HG02571 (cell line): ENCODE data around the gene ZNF763.
"Not testable (repeated sequence)": the region's sequence is repeated elsewhere in the genome, so short reads cannot be mapped to it uniquely, and the experiment has no call there.

Experiments
- ATAC-seq: cut with Tn5 transposase; IDR thresholded peaks from one replicate; pipeline ENCODE4 v1.9.1; 2021; ENCODE audit warnings: mild to moderate bottlenecking, moderate library complexity; ENCODE audit not compliant: unreplicated experiment

ZNF763 gene

GRCh38 chr19:11964858-11965645, at the start of gene ZNF763:
Gene ZNF763 (plus strand): TSS chr19:11965040. CDS start chr19:11965209, 169 bp downstream.
- ATAC-seq = peak; percentile 86

GRCh38 chr19:11921852-11922495, 42.9 kb upstream of the ZNF763 start:
- ATAC-seq = no peak

- peak; percentile 85 for ATAC-seq
Observed at GRCh38 chr19:11924886-11925650, 39.8 kb upstream of the ZNF763 start, which contains the start of gene ZNF700. Gene ZNF700 (plus strand): TSS chr19:11925107. CDS start chr19:11925211, 104 bp downstream.

GRCh38 chr19:11925651-11926187, 39.1 kb upstream of the ZNF763 start:
- not testable (repeated sequence) for ATAC-seq

- no peak for ATAC-seq
Observed at GRCh38 chr19:11927227-11927626, 37.6 kb upstream of the ZNF763 start.

GRCh38 chr19:11931051-11931450, 33.8 kb upstream of the ZNF763 start:
- ATAC-seq = no peak

GRCh38 chr19:11931513-11931912, 33.3 kb upstream of the ZNF763 start:
- ATAC-seq = no peak

GRCh38 chr19:11935829-11936228, 29.0 kb upstream of the ZNF763 start:
- ATAC-seq = not testable (repeated sequence)

- not testable (repeated sequence) for ATAC-seq
Observed at GRCh38 chr19:11938383-11938782, 26.5 kb upstream of the ZNF763 start.

GRCh38 chr19:11941361-11941887, 23.4 kb upstream of the ZNF763 start:
- ATAC-seq = not testable (repeated sequence)

- no peak for ATAC-seq
Observed at GRCh38 chr19:11942008-11942842, 22.6 kb upstream of the ZNF763 start.

GRCh38 chr19:11942843-11943108, 22.1 kb upstream of the ZNF763 start:
- no peak for ATAC-seq

- ATAC-seq = no peak
Observed at GRCh38 chr19:11944656-11945055, 20.2 kb upstream of the ZNF763 start.

- no peak for ATAC-seq
Observed at GRCh38 chr19:11948646-11949045, 16.2 kb upstream of the ZNF763 start.

GRCh38 chr19:11949201-11949600, 15.6 kb upstream of the ZNF763 start:
- no peak for ATAC-seq

GRCh38 chr19:11949614-11950080, 15.2 kb upstream of the ZNF763 start:
- not testable (repeated sequence) for ATAC-seq

GRCh38 chr19:11950312-11950711, 14.5 kb upstream of the ZNF763 start:
- no peak for ATAC-seq

- no peak for ATAC-seq
Observed at GRCh38 chr19:11963566-11964355, 1.1 kb upstream of the ZNF763 start.

- no peak for ATAC-seq
Observed at GRCh38 chr19:11964496-11964857, 363 bp upstream of the ZNF763 start.
